Measurements from ENCODE around the gene B4GALT6.

GRCh38 chr18:31695989-31696388, 11.6 kb upstream of the B4GALT6 start:
- no peak for TF ChIP-seq SUZ12 (IDR thresholded peaks at IDR 0.05; ENCODE audit: extremely low read depth, insufficient read depth, insufficient read length)
- no peak for TF ChIP-seq ZNF274 (IDR thresholded peaks at IDR 0.05; ENCODE audit: low read depth, low read length)
